ENCODE data around the gene GRIA3.
"Not testable (repeated sequence)": the region's sequence is repeated elsewhere in the genome, so short reads cannot be mapped to it uniquely, and the experiment has no call there.

Gene GRIA3

GRCh38 chrX:123493857-123494256, 309.8 kb downstream of the GRIA3 start:
- no peak overlapping the region for H3K9ac ChIP-seq (ENCODE audit: low read length in 5 of 5)
- H3K36me3 ChIP-seq (ENCODE audit: control insufficient read depth in 5 of 5, insufficient read depth in 5 of 5, low read length in 5 of 5) = no peaks in the 10 kb centered on the region
- no peaks in the 10 kb centered on the region for H3K4me1 ChIP-seq (ENCODE audit: control insufficient read depth in 5 of 5, insufficient read depth in 5 of 5, low read length in 5 of 5)
- H3K27me3 ChIP-seq (ENCODE audit: control insufficient read depth in 5 of 5, insufficient read depth in 4 of 5, low read length in 5 of 5) = no peaks in the 10 kb centered on the region
- no peak overlapping the region for H3K4me3 ChIP-seq (ENCODE audit: low read depth in 1 of 5, low read length in 5 of 5)
- no peaks in the 10 kb centered on the region for H3K9me3 ChIP-seq (ENCODE audit: control insufficient read depth in 5 of 5, low read length in 5 of 5)
- no peak overlapping the region for H3K27ac ChIP-seq (ENCODE audit: low read depth, low read length)

DNA sequence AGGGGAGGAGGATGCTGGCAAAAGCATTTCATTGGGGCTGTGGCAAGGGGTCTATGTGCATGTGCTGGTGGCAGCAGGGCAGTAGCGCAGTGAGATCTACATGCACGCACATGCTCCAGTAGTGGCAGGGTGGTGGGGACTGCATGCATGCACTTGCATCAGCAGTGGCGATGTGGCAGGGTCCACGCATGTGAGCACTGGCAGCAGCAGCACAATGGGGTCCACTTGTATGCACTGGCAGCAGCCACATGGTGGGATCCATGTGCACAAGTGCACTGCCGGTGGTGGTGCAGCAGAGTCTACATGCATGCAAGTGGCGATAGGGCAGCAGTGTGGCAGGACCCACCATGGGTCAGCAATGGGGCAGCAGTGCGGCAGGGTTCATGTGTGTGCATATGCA, 315.7 kb downstream of the GRIA3 start:
- Histone ChIP-seq H3K27me3 (ENCODE audit: control insufficient read depth in 5 of 5, insufficient read depth in 4 of 5, low read length in 5 of 5) (peaks cover 0 to 9% (median 6%) of the 10 kb centered on the region in 5 donors), H3K9me3 (ENCODE audit: control insufficient read depth in 5 of 5, low read length in 5 of 5) (peaks cover 0 to 4% (median 0%) of the 10 kb centered on the region in 5 donors)

DNA sequence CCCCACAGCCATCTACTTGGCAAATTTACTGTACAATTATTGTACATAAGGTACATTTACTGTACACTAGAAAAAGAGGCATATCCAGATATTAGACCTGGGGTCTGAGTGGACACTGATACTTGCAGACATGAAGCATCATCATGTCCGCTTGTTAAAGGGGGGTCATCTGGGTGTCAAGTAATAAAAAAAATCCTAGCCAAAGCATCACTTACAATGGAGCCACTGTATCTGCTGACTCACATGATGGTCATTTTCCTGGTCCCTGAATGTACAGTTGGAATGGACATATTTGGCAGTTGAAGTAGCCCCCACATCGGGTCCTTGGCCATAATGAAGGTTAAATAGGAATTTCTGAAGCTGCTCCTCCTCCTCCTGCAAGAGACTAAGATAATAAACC, 320.0 kb downstream of the GRIA3 start:
- H3K27me3 ChIP-seq (ENCODE audit: control insufficient read depth in 5 of 5, insufficient read depth in 4 of 5, low read length in 5 of 5) = peaks cover 0 to 9% (median 6%) of the 10 kb centered on the region in 5 donors
- peaks cover 0 to 8% (median 0%) of the 10 kb centered on the region in 5 donors for H3K9me3 ChIP-seq (ENCODE audit: control insufficient read depth in 5 of 5, low read length in 5 of 5)
- H3K9ac ChIP-seq (ENCODE audit: low read length in 5 of 5) = no peak overlapping the region
- no peaks in the 10 kb centered on the region for H3K36me3 ChIP-seq (ENCODE audit: control insufficient read depth in 5 of 5, insufficient read depth in 5 of 5, low read length in 5 of 5)
- no peaks in the 10 kb centered on the region for H3K4me1 ChIP-seq (ENCODE audit: control insufficient read depth in 5 of 5, insufficient read depth in 5 of 5, low read length in 5 of 5)
- no peak overlapping the region for H3K27ac ChIP-seq (ENCODE audit: low read depth, low read length)
- no peak overlapping the region for H3K4me3 ChIP-seq (ENCODE audit: low read depth in 1 of 5, low read length in 5 of 5)

More for the DNA sequence above, 315.7 kb downstream of the GRIA3 start:
- no peak overlapping the region for H3K4me3 ChIP-seq (ENCODE audit: low read depth in 1 of 5, low read length in 5 of 5)
- H3K9ac ChIP-seq (ENCODE audit: low read length in 5 of 5) = no peak overlapping the region
- no peaks in the 10 kb centered on the region for H3K4me1 ChIP-seq (ENCODE audit: control insufficient read depth in 5 of 5, insufficient read depth in 5 of 5, low read length in 5 of 5)
- H3K36me3 ChIP-seq (ENCODE audit: control insufficient read depth in 5 of 5, insufficient read depth in 5 of 5, low read length in 5 of 5) = no peaks in the 10 kb centered on the region
- H3K27ac ChIP-seq (ENCODE audit: low read depth, low read length) = no peak overlapping the region

- Histone ChIP-seq H3K27me3 (ENCODE audit: control insufficient read depth in 5 of 5, insufficient read depth in 4 of 5, low read length in 5 of 5) (peaks cover 0 to 9% (median 3%) of the 10 kb centered on the region in 5 donors), H3K9ac (ENCODE audit: low read length in 5 of 5) (no peak overlapping the region), H3K36me3 (ENCODE audit: control insufficient read depth in 5 of 5, insufficient read depth in 5 of 5, low read length in 5 of 5) (no peaks in the 10 kb centered on the region), H3K9me3 (ENCODE audit: control insufficient read depth in 5 of 5, low read length in 5 of 5) (peaks cover 0 to 9% (median 0%) of the 10 kb centered on the region in 5 donors), H3K4me3 (ENCODE audit: low read depth in 1 of 5, low read length in 5 of 5) (no peak overlapping the region), H3K4me1 (ENCODE audit: control insufficient read depth in 5 of 5, insufficient read depth in 5 of 5, low read length in 5 of 5) (no peaks in the 10 kb centered on the region), H3K27ac (ENCODE audit: low read depth, low read length) (no peak overlapping the region)
Measured at GRCh38 chrX:123504630-123505270, 320.7 kb downstream of the GRIA3 start.

- no peaks in the 10 kb centered on the region for H3K4me1 ChIP-seq (ENCODE audit: control insufficient read depth in 5 of 5, insufficient read depth in 5 of 5, low read length in 5 of 5)
- H3K27ac ChIP-seq (ENCODE audit: low read depth, low read length) = no peak overlapping the region
- H3K27me3 ChIP-seq (ENCODE audit: control insufficient read depth in 5 of 5, insufficient read depth in 4 of 5, low read length in 5 of 5) = no peaks in the 10 kb centered on the region
- H3K9me3 ChIP-seq (ENCODE audit: control insufficient read depth in 5 of 5, low read length in 5 of 5) = peaks cover 0 to 5% (median 3%) of the 10 kb centered on the region in 5 donors
- H3K4me3 ChIP-seq (ENCODE audit: low read depth in 1 of 5, low read length in 5 of 5) = no peak overlapping the region
- no peaks in the 10 kb centered on the region for H3K36me3 ChIP-seq (ENCODE audit: control insufficient read depth in 5 of 5, insufficient read depth in 5 of 5, low read length in 5 of 5)
- H3K9ac ChIP-seq (ENCODE audit: low read length in 5 of 5) = no peak overlapping the region
Measured at GRCh38 chrX:123513585-123514278, 329.7 kb downstream of the GRIA3 start.

DNA sequence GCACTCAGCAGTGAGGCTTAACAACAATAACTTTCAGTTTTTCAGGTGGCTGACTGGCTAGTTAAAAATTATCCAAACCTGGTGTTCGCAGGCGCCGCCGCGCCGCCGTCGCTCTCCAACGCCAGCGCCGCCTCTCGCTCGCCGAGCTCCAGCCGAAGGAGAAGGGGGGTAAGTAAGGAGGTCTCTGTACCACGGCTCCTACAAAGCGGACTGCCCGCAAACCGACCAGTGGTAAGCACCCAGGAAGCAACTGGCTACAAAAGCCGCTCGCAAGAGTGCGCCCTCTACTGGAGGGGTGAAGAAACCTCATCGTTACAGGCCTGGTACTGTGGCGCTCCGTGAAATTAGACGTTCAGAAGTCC, 330.2 kb downstream of the GRIA3 start:
- H3K27ac ChIP-seq (ENCODE audit: low read depth, low read length); H3K27me3 ChIP-seq (ENCODE audit: control insufficient read depth in 5 of 5, insufficient read depth in 4 of 5, low read length in 5 of 5); H3K9ac ChIP-seq (ENCODE audit: low read length in 5 of 5): not testable (repeated sequence)

DNA sequence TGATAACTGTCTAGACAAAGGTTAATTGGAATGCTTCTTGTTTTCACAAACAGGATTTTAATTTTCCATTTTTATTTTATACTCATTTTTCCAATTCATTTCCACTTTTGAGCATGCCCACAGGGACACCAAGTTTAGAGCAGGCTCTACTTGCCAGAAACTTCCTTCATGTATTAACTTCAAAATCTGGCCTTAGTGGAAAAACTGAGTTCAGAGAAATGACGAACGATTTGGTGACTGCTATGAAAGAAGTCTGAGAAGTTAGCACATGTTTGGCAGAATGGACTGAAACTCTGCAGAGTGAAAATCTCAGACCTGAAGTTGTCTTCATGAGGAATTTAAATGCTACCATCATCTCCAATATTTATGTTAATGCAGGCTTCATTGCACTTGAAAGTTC, 334.7 kb downstream of the GRIA3 start:
- peaks cover 0 to 10% (median 5%) of the 10 kb centered on the region in 5 donors for H3K9me3 ChIP-seq (ENCODE audit: control insufficient read depth in 5 of 5, low read length in 5 of 5)
- H3K9ac ChIP-seq (ENCODE audit: low read length in 5 of 5) = no peak overlapping the region
- no peaks in the 10 kb centered on the region for H3K4me1 ChIP-seq (ENCODE audit: control insufficient read depth in 5 of 5, insufficient read depth in 5 of 5, low read length in 5 of 5)
- H3K27me3 ChIP-seq (ENCODE audit: control insufficient read depth in 5 of 5, insufficient read depth in 4 of 5, low read length in 5 of 5) = no peaks in the 10 kb centered on the region
- no peak overlapping the region for H3K4me3 ChIP-seq (ENCODE audit: low read depth in 1 of 5, low read length in 5 of 5)
- no peak overlapping the region for H3K27ac ChIP-seq (ENCODE audit: low read depth, low read length)
- H3K36me3 ChIP-seq (ENCODE audit: control insufficient read depth in 5 of 5, insufficient read depth in 5 of 5, low read length in 5 of 5) = no peaks in the 10 kb centered on the region

More for the DNA sequence above, 330.2 kb downstream of the GRIA3 start:
- H3K9me3 ChIP-seq (ENCODE audit: control insufficient read depth in 5 of 5, low read length in 5 of 5); H3K4me3 ChIP-seq (ENCODE audit: low read depth in 1 of 5, low read length in 5 of 5); H3K4me1 ChIP-seq (ENCODE audit: control insufficient read depth in 5 of 5, insufficient read depth in 5 of 5, low read length in 5 of 5); H3K36me3 ChIP-seq (ENCODE audit: control insufficient read depth in 5 of 5, insufficient read depth in 5 of 5, low read length in 5 of 5): not testable (repeated sequence)

- Histone ChIP-seq H3K9ac (ENCODE audit: low read length in 5 of 5) (no peak overlapping the region), H3K4me3 (ENCODE audit: low read depth in 1 of 5, low read length in 5 of 5) (no peak overlapping the region), H3K36me3 (ENCODE audit: control insufficient read depth in 5 of 5, insufficient read depth in 5 of 5, low read length in 5 of 5) (no peaks in the 10 kb centered on the region), H3K9me3 (ENCODE audit: control insufficient read depth in 5 of 5, low read length in 5 of 5) (peaks cover 0 to 7% (median 3%) of the 10 kb centered on the region in 5 donors), H3K27ac (ENCODE audit: low read depth, low read length) (no peak overlapping the region), H3K27me3 (ENCODE audit: control insufficient read depth in 5 of 5, insufficient read depth in 4 of 5, low read length in 5 of 5) (no peaks in the 10 kb centered on the region), H3K4me1 (ENCODE audit: control insufficient read depth in 5 of 5, insufficient read depth in 5 of 5, low read length in 5 of 5) (no peaks in the 10 kb centered on the region)
Measured at GRCh38 chrX:123525123-123525725, 341.1 kb downstream of the GRIA3 start.

- H3K4me1 ChIP-seq (ENCODE audit: control insufficient read depth in 5 of 5, insufficient read depth in 5 of 5, low read length in 5 of 5); H3K27ac ChIP-seq (ENCODE audit: low read depth, low read length); H3K9ac ChIP-seq (ENCODE audit: low read length in 5 of 5); H3K27me3 ChIP-seq (ENCODE audit: control insufficient read depth in 5 of 5, insufficient read depth in 4 of 5, low read length in 5 of 5); H3K4me3 ChIP-seq (ENCODE audit: low read depth in 1 of 5, low read length in 5 of 5); H3K36me3 ChIP-seq (ENCODE audit: control insufficient read depth in 5 of 5, insufficient read depth in 5 of 5, low read length in 5 of 5): not testable (repeated sequence)
- H3K9me3 ChIP-seq (ENCODE audit: control insufficient read depth in 5 of 5, low read length in 5 of 5) = peaks cover 0 to 12% (median 6%) of the 10 kb centered on the region in 5 donors
Measured at GRCh38 chrX:123530726-123531125, 346.6 kb downstream of the GRIA3 start.

All from subcutaneous abdominal adipose tissue (tissue), 5 donors.